H1 (cell line): ENCODE measurements around the gene ANK2. TPM values are rescaled to one million over a fixed set of nuclear protein-coding genes. Genes with fewer than 3 reads are reported as not detected.

Experiments
- CTCF ChIA-PET: fragments of 300-600 bp; sonication (Branson Sonifier 250); formaldehyde crosslinking; loops from one replicate; lab custom pipeline; 2021; ENCODE audit not compliant: partially characterized antibody; lab: Charles Lee
- POLR2A ChIA-PET: fragments of 300-600 bp; sonication (Branson Sonifier 250); formaldehyde crosslinking; loops from one replicate; lab custom pipeline; 2021; ENCODE audit warnings: inconsistent platforms; ENCODE audit not compliant: partially characterized antibody; lab: Charles Lee
- DNase-seq, 2 experiments: peaks; one replicate each; pipeline versions ENCODE4 v3.0.0 to v3.0.0-alpha.2; 2010 to 2022; ENCODE audit warnings: low spot score in 2 of 2, low read depth in 1 of 2, mixed read lengths in 1 of 2
- FAIRE-seq: peaks from 2 replicates; lab custom pipeline; 2011; peaks lifted over from hg19 to GRCh38; lab: Jason Lieb, UNC
- H2AFZ ChIP-seq: 2 replicates; pipeline ENCODE4 v1.8.1; 2012; ENCODE audit warnings: low read length, inconsistent platforms
- H2AK5ac ChIP-seq: 2 replicates; pipeline ENCODE4 v1.6.1; 2013; ENCODE audit warnings: low read depth, low read length
- H2BK120ac ChIP-seq: replicated peaks from 2 replicates; pipeline ENCODE3; 2013; ENCODE audit warnings: low read depth, low read length, inconsistent platforms
- H2BK12ac ChIP-seq: 2 replicates; pipeline ENCODE4 v1.6.1; 2013; ENCODE audit warnings: low read depth, low read length
- H2BK15ac ChIP-seq: 2 replicates; pipeline ENCODE4 v1.6.1; 2013; ENCODE audit warnings: low read length
- H2BK20ac ChIP-seq: 2 replicates; pipeline ENCODE4 v1.6.1; 2013; ENCODE audit warnings: low read length
- H2BK5ac ChIP-seq: 2 replicates; pipeline ENCODE4 v1.6.1; 2013; ENCODE audit warnings: low read depth, low read length
- H3K14ac ChIP-seq: 2 replicates; pipeline ENCODE4 v1.6.1; 2013; ENCODE audit warnings: inconsistent platforms; ENCODE audit not compliant: insufficient read length
- H3K18ac ChIP-seq: 2 replicates; pipeline ENCODE4 v1.6.1; 2013; ENCODE audit warnings: low read length; ENCODE audit errors: extremely low read depth
- H3K23ac ChIP-seq: 2 replicates; pipeline ENCODE4 v1.6.1; 2013; ENCODE audit warnings: inconsistent platforms; ENCODE audit not compliant: insufficient read length
- H3K23me2 ChIP-seq: 2 replicates; pipeline ENCODE4 v1.6.1; 2013; ENCODE audit warnings: low read depth, low read length
- H3K27ac ChIP-seq: 2 replicates; pipeline ENCODE4 v1.6.1; 2011; ENCODE audit warnings: low read depth, low read length, inconsistent platforms
- H3K27me3 ChIP-seq, 4 experiments: replicated peaks in 1 of 4; 1 replicate in 1 of 4; 2 replicates in 3 of 4; pipeline versions ENCODE4 v1.6.1 to v1.8.1; 2011 to 2013; ENCODE audit warnings: low read length in 3 of 4, mild to moderate bottlenecking in 3 of 4, inconsistent platforms in 2 of 4, mixed read lengths in 2 of 4, moderate library complexity in 1 of 4; ENCODE audit not compliant: control insufficient read depth in 3 of 4, insufficient read depth in 3 of 4; ENCODE audit errors: extremely low read depth in 1 of 4
- H3K36me3 ChIP-seq, 4 experiments: 2 replicates each; pipeline versions ENCODE4 v1.6.1 to v1.8.1; 2011 to 2013; ENCODE audit warnings: mild to moderate bottlenecking in 4 of 4, low read length in 3 of 4, moderate library complexity in 2 of 4, control low read depth in 1 of 4, inconsistent platforms in 1 of 4; ENCODE audit not compliant: insufficient read depth in 4 of 4, control insufficient read depth in 2 of 4
- H3K4ac ChIP-seq: replicated peaks from 2 replicates; pipeline ENCODE3; 2013; ENCODE audit warnings: low read length, low read depth, mixed read lengths, inconsistent platforms; ENCODE audit not compliant: insufficient read length
- H3K4me1 ChIP-seq, 4 experiments: replicated peaks in 1 of 4; 1 replicate in 1 of 4; 2 replicates in 3 of 4; pipeline versions ENCODE4 v1.6.1 to v1.8.1; 2011 to 2013; ENCODE audit warnings: low read length in 3 of 4, inconsistent platforms in 2 of 4, mixed read lengths in 1 of 4; ENCODE audit not compliant: insufficient read depth in 4 of 4, control insufficient read depth in 3 of 4
- H3K4me2 ChIP-seq, 2 experiments: 2 replicates each; pipeline versions ENCODE4 v1.6.1 to v1.8.1; 2011 to 2013; ENCODE audit warnings: low read depth in 2 of 2, low read length in 2 of 2, control low read depth in 1 of 2, inconsistent platforms in 1 of 2, mild to moderate bottlenecking in 1 of 2; ENCODE audit not compliant: insufficient read depth in 1 of 2
- H3K4me3 ChIP-seq, 4 experiments: fragments of 200-600, 300-600 bp in 1 of 4; sonication (generic), shearing (Covaris generic), sonication (Bioruptor Twin) in 1 of 4; 2 replicates each; pipeline versions ENCODE4 v1.5.1 to v1.8.1; 2011 to 2016; ENCODE audit warnings: low read length in 4 of 4, low read depth in 3 of 4, control low read depth in 2 of 4, inconsistent platforms in 2 of 4, mild to moderate bottlenecking in 2 of 4, mixed read lengths in 1 of 4, moderate library complexity in 1 of 4; ENCODE audit not compliant: insufficient read depth in 2 of 4; ENCODE audit errors: extremely low read depth in 1 of 4
- H3K56ac ChIP-seq: replicated peaks from 2 replicates; pipeline ENCODE3; 2013; ENCODE audit warnings: low read depth, mild to moderate bottlenecking, mixed read lengths, low read length, inconsistent platforms; ENCODE audit not compliant: insufficient read length
- H3K79me1 ChIP-seq: 2 replicates; pipeline ENCODE4 v1.6.1; 2013; ENCODE audit warnings: low read depth, low read length, control low read depth
- H3K79me2 ChIP-seq, 2 experiments: 2 replicates each; pipeline versions ENCODE4 v1.6.1 to v1.8.1; 2012 to 2013; ENCODE audit warnings: low read length in 2 of 2, mild to moderate bottlenecking in 2 of 2, inconsistent platforms in 1 of 2; ENCODE audit not compliant: insufficient read depth in 2 of 2, control insufficient read depth in 1 of 2
- H3K9ac ChIP-seq, 4 experiments: replicated peaks in 1 of 4; 1 replicate in 1 of 4; 2 replicates in 3 of 4; pipeline versions ENCODE4 v1.6.1 to v1.8.1; 2011 to 2013; ENCODE audit warnings: low read depth in 3 of 4, low read length in 3 of 4, control low read depth in 2 of 4, mild to moderate bottlenecking in 2 of 4, moderate library complexity in 2 of 4, inconsistent platforms in 1 of 4; ENCODE audit errors: extremely low read depth in 1 of 4
- H3K9me3 ChIP-seq, 2 experiments: 2 replicates each; pipeline versions ENCODE4 v1.6.1 to v1.8.1; 2012 to 2013; ENCODE audit warnings: mild to moderate bottlenecking in 2 of 2, moderate library complexity in 2 of 2, control low read depth in 1 of 2, inconsistent platforms in 1 of 2, low read depth in 1 of 2, low read length in 1 of 2, mixed read lengths in 1 of 2; ENCODE audit not compliant: insufficient read depth in 2 of 2
- H4K20me1 ChIP-seq, 2 experiments: replicated peaks in 1 of 2; 2 replicates each; pipeline versions ENCODE3 to v1.8.1; 2011 to 2013; ENCODE audit warnings: inconsistent platforms in 2 of 2, low read length in 2 of 2, mild to moderate bottlenecking in 1 of 2; ENCODE audit not compliant: insufficient read depth in 2 of 2, control insufficient read depth in 1 of 2
- H4K5ac ChIP-seq: 2 replicates; pipeline ENCODE4 v1.6.1; 2013; ENCODE audit warnings: low read length, low read depth, mixed read lengths, inconsistent platforms; ENCODE audit not compliant: insufficient read length
- H4K8ac ChIP-seq: 2 replicates; pipeline ENCODE4 v1.8.0; 2013; ENCODE audit warnings: mild to moderate bottlenecking, moderate library complexity, low read length, inconsistent platforms; ENCODE audit not compliant: insufficient read depth; ENCODE audit errors: extremely low read depth
- H4K91ac ChIP-seq: replicated peaks from 2 replicates; pipeline ENCODE3; 2013; ENCODE audit warnings: low read length, mixed read lengths, inconsistent platforms; ENCODE audit not compliant: insufficient read length
- BRCA1 ChIP-seq: IDR thresholded peaks from 2 replicates; pipeline ENCODE4 v1.6.1; 2012; ENCODE audit warnings: low read depth, low read length, improper control_type of control experiment
- GTF2F1 ChIP-seq: IDR thresholded peaks from 2 replicates; pipeline ENCODE4 v1.6.1; 2012; ENCODE audit warnings: low read depth, low read length, improper control_type of control experiment, borderline replicate concordance
- SP1 ChIP-seq: IDR thresholded peaks from 2 replicates; pipeline ENCODE4 v1.6.1; 2011; ENCODE audit warnings: low read depth, low read length
- WGBS, 2 experiments: shearing (Covaris generic) in 1 of 2; methylation state at CpG; one replicate each; pipeline versions ENCODE4 v1.1.6 to v1.1.7; 2013 to 2015; ENCODE audit warnings: low lambda C conversion rate in 2 of 2, mixed read lengths in 2 of 2, inconsistent platforms in 1 of 2, low coverage in 1 of 2, missing lambda C conversion rate in 1 of 2; ENCODE audit not compliant: insufficient replicate concordance in 2 of 2, insufficient coverage in 1 of 2, insufficient read length in 1 of 2; ENCODE audit errors: extremely low coverage in 1 of 2, missing lambda C conversion rate in 1 of 2; 5-methylcytosine and 5-hydroxymethylcytosine counted together
- polyA plus RNA-seq, 7 experiments: library from polyadenylated mRNA; depleted of rRNA in 3 of 7; stranded (reverse) in 5 of 7; unstranded in 2 of 7; fragments of >200 nt in 5 of 7; fragments of 200-250 nt in 2 of 7; gene quantifications; 1 replicate in 5 of 7; 2 replicates in 1 of 7; 4 replicates in 1 of 7; pipeline versions ENCODE4 v1.2.1 to v1.2.3, GENCODE V29; 2011 to 2013; ENCODE audit warnings: missing spikeins in 2 of 7, mixed read lengths in 2 of 7
- total RNA-seq: library from RNA; stranded (reverse); fragmentation: NEBNext Ultra II Directional; extraction: Animal tissue kit (Norgen Biotek cat#: 25700); gene quantifications from 2 replicates; pipeline ENCODE4 v1.2.1, GENCODE V29; 2021

The ANK2 gene
- total and polyA plus RNA-seq, 2 of the 8 experiments (the other 6 are each of a cell fraction or from before 2014, with no cell fraction given), result 14.2 to 35.1 TPM

GRCh38 chr4:113221990-113222389, 172.5 kb downstream of the ANK2 start:
- no peak overlapping the region for H3K4ac ChIP-seq
- no peaks in the 10 kb centered on the region for H3K79me1 ChIP-seq
- no peak overlapping the region for H4K5ac ChIP-seq
- H3K14ac ChIP-seq, result no peak overlapping the region
- H4K91ac ChIP-seq, result no peak overlapping the region
- H3K4me3 ChIP-seq, result no peak overlapping the region
- H3K79me2 ChIP-seq, result no peaks in the 10 kb centered on the region
- no peak overlapping the region for H2AK5ac ChIP-seq
- H4K8ac ChIP-seq, result no peak overlapping the region
- H3K9ac ChIP-seq, result no peak overlapping the region
- DNase-seq (no peak), FAIRE-seq (no peak)
- no peaks in the 10 kb centered on the region for H3K4me1 ChIP-seq
- H2BK5ac ChIP-seq, result no peak overlapping the region
- H3K18ac ChIP-seq, result no peak overlapping the region
- H3K23ac ChIP-seq, result no peak overlapping the region
- H3K4me2 ChIP-seq, result no peak overlapping the region
- no peaks in the 10 kb centered on the region for H4K20me1 ChIP-seq
- no peak overlapping the region for H3K27ac ChIP-seq
- H3K27me3 ChIP-seq, result no peaks in the 10 kb centered on the region
- H3K9me3 ChIP-seq, result no peaks in the 10 kb centered on the region
- no peak overlapping the region for H2BK120ac ChIP-seq
- ChIA-PET CTCF (interaction anchor here (0.6 to 1.5 kb wide), 6 partner anchors 13 to 689 kb away, joined by 3 to 5 read pairs (median 3); no protein-coding TSS in a partner anchor), POLR2A (interaction anchor here (0.6 kb wide), 2 partner anchors 134 to 222 kb away, joined by 3 read pairs; no protein-coding TSS in a partner anchor)
- no peak overlapping the region for H2BK15ac ChIP-seq
- H2BK12ac ChIP-seq, result no peak overlapping the region
- H2AFZ ChIP-seq, result no peak overlapping the region
- 87% methylated on average over 2 of the region's 2 CpGs; no CpG with 5 or more reads in 1 of the 2 experiments for WGBS, 2 experiments
- TF ChIP-seq GTF2F1 (no peak), SP1 (no peak), BRCA1 (no peak)
- TF ChIP-seq, all 59 proteins: peak for 0
- Histone ChIP-seq H2BK20ac (no peak overlapping the region), H3K56ac (no peak overlapping the region), H3K23me2 (no peaks in the 10 kb centered on the region), H3K36me3 (no peaks in the 10 kb centered on the region)
